SK-N-SH treated with all-trans-retinoic acid at 6 μM for 48 hours (cell line): Measurements from ENCODE around the gene RBFOX1.

Experiments used
- ATAC-seq: fragments of 200-7000 bp; cut with Tn5 transposase; 3 replicates; pipeline ENCODE4 v1.9.1; 2020; ENCODE audit warnings: mild to moderate bottlenecking, moderate library complexity
- ARNTL ChIP-seq: fragments of 450-650 bp; formaldehyde crosslinking; IDR thresholded peaks from 2 replicates; pipeline ENCODE4 v1.5.0; 2020; ENCODE audit warnings: low read depth, mild to moderate bottlenecking, moderate library complexity, borderline replicate concordance
- BACH2 ChIP-seq: fragments of 250-450 bp; sonication (Bioruptor Pico); IDR thresholded peaks from 2 replicates; pipeline ENCODE4 v1.9.0; 2021; ENCODE audit warnings: mild to moderate bottlenecking, borderline replicate concordance
- CSDC2 ChIP-seq: fragments of 250-450 bp; sonication (Bioruptor Pico); IDR thresholded peaks from 2 replicates; pipeline ENCODE4 v1.5.0; 2020; ENCODE audit warnings: mild to moderate bottlenecking, moderate library complexity
- ESRRG ChIP-seq: fragments of 250-450 bp; sonication (Bioruptor Pico); IDR thresholded peaks from 2 replicates; pipeline ENCODE4 v1.6.1; 2021; ENCODE audit warnings: mild to moderate bottlenecking
- GLIS3 ChIP-seq: fragments of 250-450 bp; sonication (Bioruptor Pico); IDR thresholded peaks from 2 replicates; pipeline ENCODE4 v1.5.0; 2020; ENCODE audit warnings: mild to moderate bottlenecking, moderate library complexity
- ISL1 ChIP-seq: fragments of 250-450 bp; sonication (Bioruptor Pico); IDR thresholded peaks from 2 replicates; pipeline ENCODE4 v2.1.2; 2022; ENCODE audit warnings: mild to moderate bottlenecking, moderate library complexity
- OSR1 ChIP-seq: fragments of 250-450 bp; sonication (Bioruptor Pico); IDR thresholded peaks from 2 replicates; pipeline ENCODE4 v1.8.0; 2022; ENCODE audit warnings: moderate library complexity, mild to moderate bottlenecking, inconsistent platforms
- PPARA ChIP-seq: fragments of 250-450 bp; sonication (Bioruptor Pico); IDR thresholded peaks from 2 replicates; pipeline ENCODE4 v1.5.0; 2020; ENCODE audit warnings: mild to moderate bottlenecking, borderline replicate concordance
- RARB ChIP-seq: fragments of 250-450 bp; sonication (Bioruptor Pico); IDR thresholded peaks from 2 replicates; pipeline ENCODE4 v1.8.0; 2021; ENCODE audit warnings: mild to moderate bottlenecking, moderate library complexity
- SNAI2 ChIP-seq: fragments of 250-450 bp; sonication (Bioruptor Pico); IDR thresholded peaks from 2 replicates; pipeline ENCODE4 v1.5.0; 2020; ENCODE audit warnings: mild to moderate bottlenecking, moderate library complexity
- TCF4 ChIP-seq: fragments of 250-450 bp; sonication (Bioruptor Pico); IDR thresholded peaks from 2 replicates; pipeline ENCODE4 v1.8.0; 2021; ENCODE audit warnings: mild to moderate bottlenecking, moderate library complexity, borderline replicate concordance
- TOX ChIP-seq: fragments of 250-450 bp; sonication (Bioruptor Pico); IDR thresholded peaks from 2 replicates; pipeline ENCODE4 v1.8.0; 2021; ENCODE audit warnings: mild to moderate bottlenecking, moderate library complexity, borderline replicate concordance
- ZC3H10 ChIP-seq: fragments of 250-450 bp; sonication (Bioruptor Pico); IDR thresholded peaks from 2 replicates; pipeline ENCODE4 v1.5.1; 2021; ENCODE audit warnings: mild to moderate bottlenecking, moderate library complexity
- ZFP30 ChIP-seq: fragments of 450-650 bp; formaldehyde crosslinking; IDR thresholded peaks from 2 replicates; pipeline ENCODE4 v1.5.0; 2022; ENCODE audit warnings: mild to moderate bottlenecking, moderate library complexity
- ZNF565 ChIP-seq: fragments of 450-650 bp; formaldehyde crosslinking; conservative IDR thresholded peaks from 2 replicates; pipeline ENCODE4 v1.5.0; 2020; ENCODE audit warnings: low read depth, mild to moderate bottlenecking, moderate library complexity
- ZNF70 ChIP-seq: fragments of 450-650 bp; formaldehyde crosslinking; IDR thresholded peaks from 2 replicates; pipeline ENCODE4 v1.5.0; 2020; ENCODE audit warnings: mild to moderate bottlenecking, moderate library complexity
- ZNF8 ChIP-seq: fragments of 450-650 bp; formaldehyde crosslinking; IDR thresholded peaks from 2 replicates; pipeline ENCODE4 v1.5.0; 2020; ENCODE audit warnings: mild to moderate bottlenecking, moderate library complexity
- TF ChIP-seq, protein P1 (sequence below): fragments of 250-450 bp; sonication (Bioruptor Pico); IDR thresholded peaks from 2 replicates; pipeline ENCODE4 v1.5.1; 2020; ENCODE audit warnings: low read depth, mild to moderate bottlenecking, moderate library complexity
- TF ChIP-seq, protein P2 (sequence below): fragments of 250-450 bp; sonication (Bioruptor Pico); IDR thresholded peaks from 2 replicates; pipeline ENCODE4 v1.8.0; 2020; ENCODE audit warnings: mild to moderate bottlenecking, moderate library complexity, borderline replicate concordance
- TF ChIP-seq, protein P3 (sequence below): fragments of 250-450 bp; sonication (Bioruptor Pico); IDR thresholded peaks from 2 replicates; pipeline ENCODE4 v1.5.1; 2021; ENCODE audit warnings: mild to moderate bottlenecking, moderate library complexity
- TF ChIP-seq, protein P4 (sequence below): fragments of 250-450 bp; sonication (Bioruptor Pico); IDR thresholded peaks from 2 replicates; pipeline ENCODE4 v1.8.0; 2021; ENCODE audit warnings: low read depth, mild to moderate bottlenecking, moderate library complexity, borderline replicate concordance
- TF ChIP-seq, protein P5 (sequence below): fragments of 250-450 bp; sonication (Bioruptor Pico); IDR thresholded peaks from 2 replicates; pipeline ENCODE4 v1.5.0; 2020; ENCODE audit warnings: mild to moderate bottlenecking, moderate library complexity

Gene RBFOX1

DNA sequence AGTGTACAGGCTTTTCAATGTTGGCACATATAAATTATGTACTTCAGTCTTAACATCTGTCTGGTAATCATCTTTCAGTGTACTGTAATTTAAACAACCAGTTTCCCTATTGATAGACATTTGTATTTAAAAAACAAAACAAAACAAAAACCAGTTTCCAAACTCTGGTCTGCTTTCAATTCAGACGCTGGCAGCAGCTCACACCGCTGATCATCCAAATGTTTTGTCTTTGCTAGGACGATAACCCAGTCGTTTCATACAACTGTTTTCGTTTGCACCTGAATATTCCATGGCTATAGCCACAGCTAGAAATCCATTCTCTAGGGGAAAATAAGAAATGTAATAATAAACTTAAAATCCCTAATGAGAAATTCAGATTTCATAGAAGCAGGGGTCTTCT lies 47.8 kb downstream of the RBFOX1 start:
- no peak for ATAC-seq
- TF ChIP-seq TOX (no peak), ARNTL (CRISPR knock-in tag) (no peak), ZC3H10 (CRISPR knock-in tag) (no peak), ISL1 (CRISPR knock-in tag) (no peak), GLIS3 (CRISPR knock-in tag) (no peak), SNAI2 (CRISPR knock-in tag) (no peak), ZFP30 (CRISPR knock-in tag) (no peak), PPARA (no peak), TCF4 (no peak), OSR1 (no peak), ZNF8 (CRISPR knock-in tag) (no peak), ESRRG (CRISPR knock-in tag) (no peak), CSDC2 (CRISPR knock-in tag) (no peak), RARB (CRISPR knock-in tag) (no peak)
- TF ChIP-seq, protein P1, sequence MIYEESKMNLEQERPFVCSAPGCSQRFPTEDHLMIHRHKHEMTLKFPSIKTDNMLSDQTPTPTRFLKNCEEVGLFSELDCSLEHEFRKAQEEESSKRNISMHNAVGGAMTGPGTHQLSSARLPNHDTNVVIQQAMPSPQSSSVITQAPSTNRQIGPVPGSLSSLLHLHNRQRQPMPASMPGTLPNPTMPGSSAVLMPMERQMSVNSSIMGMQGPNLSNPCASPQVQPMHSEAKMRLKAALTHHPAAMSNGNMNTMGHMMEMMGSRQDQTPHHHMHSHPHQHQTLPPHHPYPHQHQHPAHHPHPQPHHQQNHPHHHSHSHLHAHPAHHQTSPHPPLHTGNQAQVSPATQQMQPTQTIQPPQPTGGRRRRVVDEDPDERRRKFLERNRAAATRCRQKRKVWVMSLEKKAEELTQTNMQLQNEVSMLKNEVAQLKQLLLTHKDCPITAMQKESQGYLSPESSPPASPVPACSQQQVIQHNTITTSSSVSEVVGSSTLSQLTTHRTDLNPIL (CRISPR knock-in tag) = no peak
- TF ChIP-seq, protein P2, sequence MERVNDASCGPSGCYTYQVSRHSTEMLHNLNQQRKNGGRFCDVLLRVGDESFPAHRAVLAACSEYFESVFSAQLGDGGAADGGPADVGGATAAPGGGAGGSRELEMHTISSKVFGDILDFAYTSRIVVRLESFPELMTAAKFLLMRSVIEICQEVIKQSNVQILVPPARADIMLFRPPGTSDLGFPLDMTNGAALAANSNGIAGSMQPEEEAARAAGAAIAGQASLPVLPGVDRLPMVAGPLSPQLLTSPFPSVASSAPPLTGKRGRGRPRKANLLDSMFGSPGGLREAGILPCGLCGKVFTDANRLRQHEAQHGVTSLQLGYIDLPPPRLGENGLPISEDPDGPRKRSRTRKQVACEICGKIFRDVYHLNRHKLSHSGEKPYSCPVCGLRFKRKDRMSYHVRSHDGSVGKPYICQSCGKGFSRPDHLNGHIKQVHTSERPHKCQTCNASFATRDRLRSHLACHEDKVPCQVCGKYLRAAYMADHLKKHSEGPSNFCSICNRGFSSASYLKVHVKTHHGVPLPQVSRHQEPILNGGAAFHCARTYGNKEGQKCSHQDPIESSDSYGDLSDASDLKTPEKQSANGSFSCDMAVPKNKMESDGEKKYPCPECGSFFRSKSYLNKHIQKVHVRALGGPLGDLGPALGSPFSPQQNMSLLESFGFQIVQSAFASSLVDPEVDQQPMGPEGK (CRISPR knock-in tag) = no peak
- TF ChIP-seq, protein P3, sequence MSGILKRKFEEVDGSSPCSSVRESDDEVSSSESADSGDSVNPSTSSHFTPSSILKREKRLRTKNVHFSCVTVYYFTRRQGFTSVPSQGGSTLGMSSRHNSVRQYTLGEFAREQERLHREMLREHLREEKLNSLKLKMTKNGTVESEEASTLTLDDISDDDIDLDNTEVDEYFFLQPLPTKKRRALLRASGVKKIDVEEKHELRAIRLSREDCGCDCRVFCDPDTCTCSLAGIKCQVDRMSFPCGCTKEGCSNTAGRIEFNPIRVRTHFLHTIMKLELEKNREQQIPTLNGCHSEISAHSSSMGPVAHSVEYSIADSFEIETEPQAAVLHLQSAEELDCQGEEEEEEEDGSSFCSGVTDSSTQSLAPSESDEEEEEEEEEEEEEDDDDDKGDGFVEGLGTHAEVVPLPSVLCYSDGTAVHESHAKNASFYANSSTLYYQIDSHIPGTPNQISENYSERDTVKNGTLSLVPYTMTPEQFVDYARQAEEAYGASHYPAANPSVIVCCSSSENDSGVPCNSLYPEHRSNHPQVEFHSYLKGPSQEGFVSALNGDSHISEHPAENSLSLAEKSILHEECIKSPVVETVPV (CRISPR knock-in tag) = no peak
- TF ChIP-seq, protein P4, sequence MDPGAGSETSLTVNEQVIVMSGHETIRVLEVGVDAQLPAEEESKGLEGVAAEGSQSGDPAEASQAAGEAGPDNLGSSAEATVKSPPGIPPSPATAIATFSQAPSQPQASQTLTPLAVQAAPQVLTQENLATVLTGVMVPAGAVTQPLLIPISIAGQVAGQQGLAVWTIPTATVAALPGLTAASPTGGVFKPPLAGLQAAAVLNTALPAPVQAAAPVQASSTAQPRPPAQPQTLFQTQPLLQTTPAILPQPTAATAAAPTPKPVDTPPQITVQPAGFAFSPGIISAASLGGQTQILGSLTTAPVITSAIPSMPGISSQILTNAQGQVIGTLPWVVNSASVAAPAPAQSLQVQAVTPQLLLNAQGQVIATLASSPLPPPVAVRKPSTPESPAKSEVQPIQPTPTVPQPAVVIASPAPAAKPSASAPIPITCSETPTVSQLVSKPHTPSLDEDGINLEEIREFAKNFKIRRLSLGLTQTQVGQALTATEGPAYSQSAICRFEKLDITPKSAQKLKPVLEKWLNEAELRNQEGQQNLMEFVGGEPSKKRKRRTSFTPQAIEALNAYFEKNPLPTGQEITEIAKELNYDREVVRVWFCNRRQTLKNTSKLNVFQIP = no peak
- TF ChIP-seq, protein P5, sequence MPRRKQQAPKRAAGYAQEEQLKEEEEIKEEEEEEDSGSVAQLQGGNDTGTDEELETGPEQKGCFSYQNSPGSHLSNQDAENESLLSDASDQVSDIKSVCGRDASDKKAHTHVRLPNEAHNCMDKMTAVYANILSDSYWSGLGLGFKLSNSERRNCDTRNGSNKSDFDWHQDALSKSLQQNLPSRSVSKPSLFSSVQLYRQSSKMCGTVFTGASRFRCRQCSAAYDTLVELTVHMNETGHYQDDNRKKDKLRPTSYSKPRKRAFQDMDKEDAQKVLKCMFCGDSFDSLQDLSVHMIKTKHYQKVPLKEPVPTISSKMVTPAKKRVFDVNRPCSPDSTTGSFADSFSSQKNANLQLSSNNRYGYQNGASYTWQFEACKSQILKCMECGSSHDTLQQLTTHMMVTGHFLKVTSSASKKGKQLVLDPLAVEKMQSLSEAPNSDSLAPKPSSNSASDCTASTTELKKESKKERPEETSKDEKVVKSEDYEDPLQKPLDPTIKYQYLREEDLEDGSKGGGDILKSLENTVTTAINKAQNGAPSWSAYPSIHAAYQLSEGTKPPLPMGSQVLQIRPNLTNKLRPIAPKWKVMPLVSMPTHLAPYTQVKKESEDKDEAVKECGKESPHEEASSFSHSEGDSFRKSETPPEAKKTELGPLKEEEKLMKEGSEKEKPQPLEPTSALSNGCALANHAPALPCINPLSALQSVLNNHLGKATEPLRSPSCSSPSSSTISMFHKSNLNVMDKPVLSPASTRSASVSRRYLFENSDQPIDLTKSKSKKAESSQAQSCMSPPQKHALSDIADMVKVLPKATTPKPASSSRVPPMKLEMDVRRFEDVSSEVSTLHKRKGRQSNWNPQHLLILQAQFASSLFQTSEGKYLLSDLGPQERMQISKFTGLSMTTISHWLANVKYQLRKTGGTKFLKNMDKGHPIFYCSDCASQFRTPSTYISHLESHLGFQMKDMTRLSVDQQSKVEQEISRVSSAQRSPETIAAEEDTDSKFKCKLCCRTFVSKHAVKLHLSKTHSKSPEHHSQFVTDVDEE (CRISPR knock-in tag) = no peak

DNA sequence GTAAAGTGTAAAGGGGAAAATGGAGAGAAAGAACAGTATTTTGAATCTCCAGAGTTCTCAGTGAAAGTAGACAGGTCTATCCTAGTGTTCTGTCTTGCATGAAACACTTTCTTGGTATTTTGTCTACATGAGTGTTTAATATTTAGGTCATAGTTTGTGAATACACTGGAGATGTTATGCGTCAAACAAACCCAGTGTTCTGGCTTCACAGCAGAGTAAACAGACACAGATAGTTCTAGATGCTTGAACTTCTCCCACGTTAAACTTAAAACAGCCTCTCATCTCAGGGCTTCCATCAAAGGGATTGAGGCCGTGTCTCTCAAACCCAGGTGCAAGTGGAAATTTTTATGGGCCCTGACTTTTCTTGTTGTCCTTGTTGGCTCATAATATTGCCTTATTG lies 48.3 kb downstream of the RBFOX1 start:
- no peak for ATAC-seq
- TF ChIP-seq ARNTL (CRISPR knock-in tag) (no peak), GLIS3 (CRISPR knock-in tag) (no peak), TOX (no peak), ISL1 (CRISPR knock-in tag) (no peak), ZNF70 (CRISPR knock-in tag) (no peak), BACH2 (CRISPR knock-in tag) (no peak), ESRRG (CRISPR knock-in tag) (no peak), PPARA (no peak), ZFP30 (CRISPR knock-in tag) (no peak), ZC3H10 (CRISPR knock-in tag) (no peak), SNAI2 (CRISPR knock-in tag) (no peak), ZNF565 (CRISPR knock-in tag) (no peak), CSDC2 (CRISPR knock-in tag) (no peak), RARB (CRISPR knock-in tag) (no peak), TCF4 (no peak)
- TF ChIP-seq, protein P4 = no peak
- TF ChIP-seq, protein P1 (CRISPR knock-in tag) = no peak
- TF ChIP-seq, protein P5 (CRISPR knock-in tag) = no peak
- TF ChIP-seq, protein P3 (CRISPR knock-in tag) = no peak
